GM18909 (cell line): Measurements from ENCODE around the gene RSPH1.

Experiments
- ATAC-seq: cut with Tn5 transposase; IDR thresholded peaks from one replicate; pipeline ENCODE4 v1.9.1; 2021; ENCODE audit warnings: mild to moderate bottlenecking; ENCODE audit not compliant: unreplicated experiment, poor library complexity

Gene RSPH1

DNA sequence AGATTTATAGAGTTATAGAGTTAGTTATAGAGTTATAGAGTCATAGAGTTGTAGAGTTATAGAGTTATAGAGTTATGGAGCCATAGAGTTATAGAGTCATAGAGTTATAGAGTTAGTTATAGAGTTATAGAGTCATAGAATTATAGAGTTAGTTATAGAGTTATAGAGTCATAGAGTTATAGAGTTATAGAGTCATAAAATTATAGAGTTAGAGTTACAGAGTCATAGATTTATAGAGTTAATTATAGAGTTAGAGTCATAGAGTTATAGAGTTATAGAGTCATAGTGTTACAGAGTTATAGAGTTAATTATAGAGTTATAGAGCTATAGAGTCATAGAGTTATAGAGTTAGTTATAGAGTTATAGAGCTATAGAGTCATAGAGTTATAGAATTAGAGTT lies 60.2 kb downstream of the RSPH1 start:
- ATAC-seq: no peak

DNA sequence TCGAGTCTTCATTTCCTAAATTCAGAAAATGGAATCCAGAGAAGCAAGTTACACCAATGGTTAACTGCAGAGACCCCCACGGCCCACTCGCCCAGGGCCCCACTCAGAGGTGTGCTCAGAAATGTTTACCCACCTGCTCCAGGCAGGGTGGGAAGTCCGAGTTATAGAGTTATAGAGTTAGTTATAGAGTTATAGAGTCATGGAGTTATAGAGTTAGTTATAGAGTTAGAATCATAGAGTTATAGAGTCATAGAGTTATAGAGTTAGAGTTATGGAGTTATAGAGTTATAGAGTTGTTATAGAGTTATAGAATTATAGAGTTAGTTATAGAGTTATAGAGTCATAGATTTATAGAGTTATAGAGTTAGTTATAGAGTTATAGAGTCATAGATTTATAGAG lies 60.6 kb downstream of the RSPH1 start:
- no peak for ATAC-seq

DNA sequence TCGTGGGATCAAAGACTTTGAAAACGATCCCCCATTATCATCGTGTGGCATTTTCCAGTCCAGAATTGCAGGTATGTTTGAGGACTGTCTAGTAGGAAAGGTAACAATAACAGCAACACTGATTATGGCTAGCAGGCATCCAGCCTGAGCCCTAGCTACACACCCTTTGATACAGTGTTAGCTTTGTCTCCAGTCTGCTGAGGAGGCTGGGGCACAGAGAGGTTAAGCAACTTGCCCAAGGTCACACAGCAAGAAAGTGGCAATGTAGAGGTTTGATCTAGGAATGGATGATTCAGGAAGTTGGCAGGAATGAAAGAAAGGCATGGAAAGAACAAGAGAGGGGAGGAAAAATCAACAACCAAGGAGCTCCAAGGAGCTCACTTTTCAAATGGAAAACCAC lies 61.1 kb downstream of the RSPH1 start:
- ATAC-seq: no peak

DNA sequence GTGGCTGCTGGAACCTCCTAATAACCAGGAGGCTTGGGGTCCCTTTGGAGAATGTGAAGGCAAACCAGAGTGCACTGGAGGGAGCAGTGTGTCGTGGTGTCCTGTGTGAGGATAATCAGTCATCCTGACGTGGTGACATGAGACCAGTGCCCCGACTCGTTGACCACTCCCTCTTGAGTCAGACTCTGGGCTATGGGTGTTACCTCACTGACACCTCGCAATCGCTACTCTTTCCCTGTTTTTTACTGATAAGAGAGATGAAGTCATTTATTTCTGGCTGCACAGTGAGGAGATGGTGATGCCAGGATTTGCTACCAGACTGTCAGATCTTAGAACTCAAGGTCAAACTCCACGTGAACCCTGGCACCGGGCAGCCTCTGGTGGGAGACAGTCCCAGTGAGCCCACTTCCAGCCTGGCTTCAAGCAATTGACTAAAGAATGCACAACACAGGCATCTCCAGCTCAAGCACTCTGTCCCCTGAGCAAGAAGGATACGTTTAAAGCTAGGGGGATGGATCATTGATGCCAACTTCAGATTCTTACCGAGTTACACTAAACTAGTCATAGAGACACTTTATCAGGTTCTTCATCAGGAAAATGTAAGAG lies 62.0 kb downstream of the RSPH1 start:
- no peak for ATAC-seq

GRCh38 chr21:42432695-42433094 lies 63.3 kb downstream of the RSPH1 start:
- no peak for ATAC-seq

GRCh38 chr21:42431196-42431595 lies 64.8 kb downstream of the RSPH1 start:
- ATAC-seq: no peak

GRCh38 chr21:42430521-42430920 lies 65.5 kb downstream of the RSPH1 start:
- ATAC-seq: no peak

GRCh38 chr21:42429856-42430255 lies 66.2 kb downstream of the RSPH1 start:
- ATAC-seq: no peak

DNA sequence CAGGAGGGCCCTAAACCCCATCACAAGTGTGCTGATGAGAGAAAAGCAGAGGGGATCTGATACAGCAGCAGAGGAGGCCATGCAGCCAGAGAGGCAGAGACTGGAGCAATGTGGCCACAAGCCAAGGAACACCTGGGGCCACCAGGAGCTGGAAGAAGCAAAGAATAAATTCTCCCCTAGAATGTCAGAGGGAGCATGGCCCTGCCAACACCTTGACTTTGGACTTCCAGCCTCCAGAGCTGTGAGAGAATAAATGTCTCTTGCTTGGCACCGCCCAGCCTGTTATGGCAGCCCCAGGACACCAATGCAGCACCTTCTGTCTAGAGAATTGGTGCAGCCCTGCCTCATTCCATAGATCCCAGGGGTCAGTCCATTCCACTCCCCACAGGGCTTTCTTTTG lies 67.0 kb downstream of the RSPH1 start:
- ATAC-seq: no peak

- no peak for ATAC-seq
Observed at GRCh38 chr21:42427809-42428419, 68.1 kb downstream of the RSPH1 start.

DNA sequence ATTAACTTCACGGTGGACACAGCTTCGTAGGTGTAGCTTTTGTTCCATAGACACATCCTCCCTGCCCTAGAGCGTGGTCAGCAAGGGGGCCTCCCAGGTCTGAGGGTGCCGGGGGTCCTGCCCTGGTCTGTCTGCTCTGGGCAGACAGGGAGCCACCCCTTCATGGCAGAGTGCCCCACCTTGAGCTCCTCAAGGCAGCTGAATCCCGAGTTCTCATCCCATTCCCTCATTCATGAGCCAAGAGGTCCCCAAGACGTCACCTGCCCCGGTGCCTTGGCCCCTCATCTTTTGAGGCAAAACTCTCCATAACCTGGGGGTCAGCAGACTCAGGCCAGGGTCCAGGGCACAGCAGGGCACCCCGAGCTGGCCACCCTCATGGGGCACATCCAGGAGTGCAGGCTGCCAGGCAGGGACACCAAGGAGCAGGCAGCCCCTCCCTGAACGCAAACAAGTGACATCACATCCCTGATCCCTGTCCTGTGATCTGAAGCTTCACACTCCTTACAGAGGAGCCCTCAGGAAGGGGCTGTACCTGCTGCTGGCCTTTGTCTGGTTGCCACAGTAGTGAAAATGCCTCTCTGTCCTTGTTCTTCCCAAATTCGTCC lies 69.0 kb downstream of the RSPH1 start:
- no peak for ATAC-seq

- no peak for ATAC-seq
Observed at GRCh38 chr21:42426424-42426823, 69.6 kb downstream of the RSPH1 start.

- peak; percentile 40 for ATAC-seq
Observed at GRCh38 chr21:42425591-42425990, 70.4 kb downstream of the RSPH1 start.

GRCh38 chr21:42424914-42425541 lies 71.0 kb downstream of the RSPH1 start:
- ATAC-seq: peak; percentile 45

GRCh38 chr21:42423685-42424084 lies 72.3 kb downstream of the RSPH1 start:
- no peak for ATAC-seq

DNA sequence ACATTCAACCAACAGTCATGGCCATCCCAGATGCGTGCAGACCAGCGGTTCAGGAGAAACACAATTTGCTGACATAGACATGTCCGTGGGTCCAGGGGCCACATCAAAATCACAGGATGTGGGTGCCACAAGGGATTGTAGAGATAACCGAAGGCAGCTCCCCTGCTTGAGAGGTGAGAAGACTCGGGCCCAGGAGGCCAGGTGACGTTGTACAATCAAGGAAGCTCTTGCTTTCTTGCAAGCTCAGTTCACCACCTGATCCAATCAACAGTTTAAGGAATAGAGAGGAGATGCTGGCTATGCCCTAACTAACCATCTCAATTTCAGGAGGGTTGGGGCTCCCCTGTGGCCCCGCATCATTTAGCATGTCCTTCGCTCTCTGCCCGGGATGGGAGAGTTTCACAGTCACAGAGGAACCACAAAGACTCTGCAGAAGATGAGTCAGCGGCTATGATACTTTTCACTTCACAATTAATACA lies 72.8 kb downstream of the RSPH1 start:
- peak; percentile 57 for ATAC-seq
